Left renal cortex interstitium (tissue), 4 donors: ENCODE data around the gene ENPP7. TPM values are rescaled to one million over a fixed set of nuclear protein-coding genes. Genes with fewer than 3 reads are reported as not detected.
A peak's percentile ranks its signal among the peaks of the same experiment; 100 is the strongest.

ENCODE experiments used
- DNase-seq, 4 donors: peaks; one replicate each; pipeline ENCODE4 v3.0.0-alpha.2; 2013; ENCODE audit warnings: low read depth in 4 of 4, low spot score in 2 of 4, missing footprints in 1 of 4
- polyA plus RNA-seq, 4 donors: library from polyadenylated mRNA; unstranded; fragments of 120-200 nt; gene quantifications; one replicate each; pipeline ENCODE4 v1.2.1, GENCODE V29; 2013; ENCODE audit not compliant: insufficient read length in 4 of 4

Gene ENPP7
- polyA plus RNA-seq, 4 donors = 2.6 to 6.5 (median 4.5) TPM

DNA sequence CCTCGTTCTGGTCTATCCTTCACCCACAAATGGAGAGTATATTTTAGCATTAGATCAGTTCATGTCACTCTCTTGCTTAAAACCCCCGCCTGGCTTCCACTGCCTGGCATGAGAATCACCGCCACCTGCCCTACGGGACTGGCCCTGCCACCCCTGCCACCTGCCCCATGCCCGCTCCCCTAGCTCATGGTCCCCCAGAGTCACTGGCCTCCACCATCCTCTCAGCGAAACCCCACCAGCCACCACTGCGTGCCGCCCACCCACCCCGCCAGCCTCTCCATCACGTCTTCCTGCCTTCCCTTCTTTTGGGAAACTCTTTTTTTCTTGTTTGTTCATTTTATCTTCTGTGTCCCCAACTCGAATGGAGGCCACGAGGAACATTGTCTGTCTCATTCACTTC, 982 bp upstream of the ENPP7 start:
- no peak for DNase-seq

DNA sequence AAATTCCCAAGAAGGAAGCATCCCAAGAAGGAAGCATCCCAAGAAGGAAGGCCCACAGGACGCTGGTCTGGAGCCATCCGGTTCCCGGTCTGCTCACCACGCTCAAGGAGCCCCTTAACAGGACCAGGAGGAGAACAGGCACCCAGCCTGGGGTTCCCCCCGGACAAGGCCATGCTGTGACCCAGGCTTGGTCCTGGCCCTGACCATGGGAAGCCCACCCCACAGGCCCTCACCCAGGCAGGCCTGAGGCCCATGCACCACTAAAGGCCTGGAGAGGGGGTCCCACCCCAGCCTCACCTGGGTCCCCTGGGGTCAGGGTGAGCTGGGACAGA, 340 bp upstream of the ENPP7 start:
- DNase-seq = no peak

DNA sequence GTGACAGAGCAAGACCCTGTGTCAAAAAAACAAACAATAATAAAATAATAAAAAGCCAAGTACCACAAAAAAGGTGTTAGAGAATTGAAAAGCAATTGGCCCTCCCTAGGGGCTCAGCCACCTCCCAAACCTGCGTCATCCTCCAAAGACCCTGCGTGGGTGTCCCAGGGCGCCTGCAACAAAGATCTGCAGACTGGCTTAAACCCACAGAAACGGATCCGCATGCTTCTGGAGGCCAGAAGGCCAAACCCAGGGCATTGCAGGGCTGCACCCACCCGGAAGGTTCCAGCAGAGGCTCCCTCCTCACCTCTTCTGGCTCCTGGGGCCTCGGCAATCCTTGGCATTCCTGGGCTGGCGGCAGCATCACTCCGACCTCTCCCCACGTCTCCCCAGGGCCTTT, 1.5 kb downstream of the ENPP7 start:
- DNase-seq = no peak

DNA sequence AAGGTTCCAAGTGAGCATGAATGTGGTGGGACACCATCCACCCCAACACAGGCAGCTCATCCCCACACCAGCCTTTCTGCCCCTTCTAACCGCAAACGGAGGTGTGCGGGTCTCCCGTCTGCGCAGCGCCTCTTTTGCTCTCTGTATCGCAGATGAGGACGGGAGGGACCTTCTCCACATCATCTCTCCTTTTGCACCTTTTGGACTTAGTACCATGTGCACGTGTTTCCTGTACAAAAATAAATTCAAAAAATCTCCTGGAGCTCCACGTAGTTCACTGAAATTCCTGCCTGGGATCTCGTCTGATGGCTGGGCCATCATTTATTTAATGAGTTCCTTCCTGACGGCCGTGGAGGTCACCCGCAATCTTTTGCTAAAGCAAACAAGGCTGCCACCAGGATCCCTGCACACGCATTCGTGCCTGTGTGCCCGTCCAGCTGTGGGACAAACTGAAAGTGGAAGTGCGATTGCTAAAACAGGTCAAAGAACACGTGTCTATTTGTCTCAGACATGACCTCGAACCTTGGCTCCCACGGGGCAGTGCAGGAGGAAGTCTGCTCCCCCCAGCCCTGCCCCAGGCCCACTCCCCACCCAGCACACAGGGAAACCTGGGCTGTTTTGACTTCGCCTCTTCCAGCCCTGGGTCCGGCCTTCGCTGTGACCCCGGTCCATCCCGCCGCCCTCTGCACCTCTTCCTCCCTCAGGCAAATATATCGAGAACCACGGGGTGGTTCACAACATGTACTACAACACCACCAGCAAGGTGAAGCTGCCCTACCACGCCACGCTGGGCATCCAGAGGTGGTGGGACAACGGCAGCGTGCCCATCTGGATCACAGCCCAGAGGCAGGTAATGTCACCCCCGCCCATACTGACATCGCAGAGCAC, 2.3 kb downstream of the ENPP7 start:
- no peak for DNase-seq

DNA sequence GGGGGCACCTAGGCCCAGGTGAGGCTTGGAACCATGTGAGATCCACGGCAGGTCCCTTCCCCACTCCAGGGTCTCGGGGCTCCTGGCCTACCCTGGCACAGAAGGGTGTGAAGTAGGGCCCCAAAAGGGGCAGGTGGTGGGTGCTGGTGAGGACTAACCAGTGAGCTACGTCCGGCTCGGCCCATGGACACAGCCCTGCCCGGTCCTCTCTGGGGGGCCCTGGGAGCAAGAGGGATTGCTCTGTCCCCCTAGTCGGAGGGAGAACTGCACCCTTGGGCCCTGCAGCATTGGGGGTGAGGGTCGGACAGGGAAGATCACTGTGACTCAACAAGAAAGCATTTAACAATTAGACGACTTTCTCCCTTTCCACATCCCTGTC, 2.9 kb downstream of the ENPP7 start:
- no peak for DNase-seq

DNA sequence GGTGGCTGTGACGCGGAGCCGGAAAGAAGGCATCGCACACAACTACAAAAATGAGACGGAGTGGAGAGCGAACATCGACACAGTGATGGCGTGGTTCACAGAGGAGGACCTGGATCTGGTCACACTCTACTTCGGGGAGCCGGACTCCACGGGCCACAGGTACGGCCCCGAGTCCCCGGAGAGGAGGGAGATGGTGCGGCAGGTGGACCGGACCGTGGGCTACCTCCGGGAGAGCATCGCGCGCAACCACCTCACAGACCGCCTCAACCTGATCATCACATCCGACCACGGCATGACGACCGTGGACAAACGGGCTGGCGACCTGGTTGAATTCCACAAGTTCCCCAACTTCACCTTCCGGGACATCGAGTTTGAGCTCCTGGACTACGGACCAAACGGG, 4.4 kb downstream of the ENPP7 start:
- DNase-seq = no peak

DNA sequence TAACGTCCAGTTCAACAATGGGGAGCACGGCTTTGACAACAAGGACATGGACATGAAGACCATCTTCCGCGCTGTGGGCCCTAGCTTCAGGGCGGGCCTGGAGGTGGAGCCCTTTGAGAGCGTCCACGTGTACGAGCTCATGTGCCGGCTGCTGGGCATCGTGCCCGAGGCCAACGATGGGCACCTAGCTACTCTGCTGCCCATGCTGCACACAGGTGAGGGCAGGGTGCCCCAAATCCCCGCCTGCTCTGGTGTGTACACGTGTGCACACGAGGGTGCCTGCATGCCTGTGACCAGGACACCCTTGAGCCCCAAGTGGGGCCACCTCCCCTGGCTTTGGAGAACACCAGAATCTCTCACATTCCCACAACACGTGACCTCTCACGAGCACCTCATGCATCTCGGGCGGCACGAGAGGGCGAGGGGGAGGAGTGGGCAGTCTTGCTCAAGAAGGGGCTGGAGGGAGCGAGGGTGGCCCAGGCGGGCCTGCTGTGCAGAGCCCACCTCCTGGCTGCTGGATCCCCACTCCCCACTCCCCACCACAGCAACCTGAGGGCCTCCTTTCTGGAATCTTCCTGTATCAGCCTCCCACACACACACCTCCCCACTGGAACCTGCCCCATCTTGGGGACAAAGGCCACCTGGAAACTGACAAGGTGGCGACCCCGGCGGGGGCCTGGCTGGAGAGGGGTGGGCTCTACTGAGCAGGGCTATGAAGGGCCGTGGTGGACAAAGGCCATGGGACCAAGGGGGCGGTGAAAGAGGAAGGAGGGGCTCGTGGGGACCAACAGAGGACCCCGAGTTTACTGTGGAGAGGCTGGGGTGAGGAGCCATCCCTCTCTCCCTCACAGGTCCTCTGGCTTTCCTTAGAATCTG, 6.5 kb downstream of the ENPP7 start:
- no peak for DNase-seq

DNA sequence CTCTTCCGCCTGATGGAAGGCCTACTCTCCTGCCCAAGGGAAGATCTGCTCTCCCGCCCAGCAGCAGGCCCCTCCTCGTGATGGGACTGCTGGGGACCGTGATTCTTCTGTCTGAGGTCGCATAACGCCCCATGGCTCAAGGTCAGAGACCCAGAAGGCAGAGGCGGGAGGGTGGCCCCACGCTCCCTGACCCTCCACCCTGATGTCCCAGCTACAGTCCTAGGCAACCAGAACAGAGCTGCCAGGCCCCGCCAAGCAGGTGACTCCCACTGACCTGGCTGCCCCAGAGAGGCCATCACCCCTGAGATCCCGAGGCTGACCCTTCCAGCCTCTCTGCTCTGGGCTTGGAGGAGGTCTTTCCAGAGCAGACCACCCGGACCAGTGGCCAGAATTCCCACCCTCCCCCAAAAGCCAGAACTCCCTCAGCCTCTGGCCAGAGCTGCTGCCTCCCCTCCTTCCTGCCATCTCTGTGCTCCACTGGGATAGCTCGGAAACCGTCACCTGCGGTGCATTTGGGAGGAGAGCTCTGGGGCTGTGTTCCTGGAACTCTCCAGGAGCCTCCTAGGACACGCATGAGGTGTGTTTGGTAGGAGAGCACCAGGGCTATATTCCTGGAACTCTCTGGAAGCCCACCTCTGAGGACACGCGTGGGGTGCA, 7.3 kb downstream of the ENPP7 start:
- no peak for DNase-seq

DNA sequence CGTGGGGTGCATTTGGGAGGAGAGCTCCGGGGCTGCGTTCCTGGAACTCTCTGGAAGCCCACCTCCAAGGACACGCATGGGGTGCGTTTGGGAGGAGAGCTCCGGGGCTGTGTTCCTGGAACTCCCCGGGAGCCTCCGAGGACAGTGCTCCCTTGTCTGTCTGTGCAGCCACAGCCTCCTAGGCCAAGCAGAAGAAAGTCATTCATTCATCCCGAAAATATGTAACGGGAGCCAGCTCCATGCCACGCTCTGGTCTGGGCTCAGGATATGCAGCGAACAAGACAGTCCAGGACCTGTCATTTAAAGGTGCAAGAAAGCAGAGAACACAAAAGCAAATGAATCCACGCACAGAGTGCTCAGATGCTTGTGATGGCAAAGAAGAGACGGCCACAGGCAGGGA, 7.9 kb downstream of the ENPP7 start:
- DNase-seq = no peak

DNA sequence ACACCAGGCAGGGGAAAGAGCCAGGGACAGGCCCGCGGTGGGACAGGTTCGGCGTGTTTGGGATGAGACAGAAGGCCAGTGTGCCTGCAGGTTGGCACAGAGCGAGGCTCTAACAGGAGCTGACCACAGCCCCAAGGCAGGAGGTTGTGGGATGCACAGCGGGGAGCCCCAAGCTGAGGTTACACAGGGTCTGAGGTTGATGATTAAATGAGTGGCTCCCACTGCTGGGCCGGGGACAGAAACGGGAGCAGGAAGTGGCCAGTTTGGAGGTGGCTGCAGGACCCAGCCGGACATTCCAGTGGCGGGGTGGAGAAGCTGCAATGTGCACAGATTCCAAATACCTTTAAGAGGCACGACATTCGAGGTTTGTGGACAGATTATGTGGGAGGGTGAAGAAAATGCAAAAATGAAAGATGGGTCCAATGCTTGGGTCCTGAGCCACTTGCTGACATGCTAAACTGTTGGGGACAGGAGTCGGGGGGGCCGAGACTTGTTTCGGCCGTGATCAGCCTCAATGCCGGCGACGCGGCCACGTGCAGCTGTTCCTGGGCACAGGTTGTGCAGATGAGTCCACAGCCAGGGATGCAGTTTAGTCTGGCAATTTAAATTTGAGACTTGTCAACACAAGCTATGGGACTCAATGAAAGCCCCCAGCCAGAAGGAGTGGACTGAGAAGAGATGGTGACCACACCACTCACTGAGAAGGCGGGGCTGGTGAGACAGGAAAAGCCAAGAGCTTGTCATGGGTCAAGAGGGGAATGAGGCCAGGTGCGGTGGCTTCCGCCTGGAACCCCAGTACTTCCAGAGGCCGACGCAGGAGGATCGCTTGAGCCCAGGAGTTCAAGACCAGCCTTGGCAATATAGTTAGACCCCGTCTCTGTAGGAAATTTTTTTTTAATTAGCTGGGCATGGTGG, 8.7 kb downstream of the ENPP7 start:
- no peak for DNase-seq

DNA sequence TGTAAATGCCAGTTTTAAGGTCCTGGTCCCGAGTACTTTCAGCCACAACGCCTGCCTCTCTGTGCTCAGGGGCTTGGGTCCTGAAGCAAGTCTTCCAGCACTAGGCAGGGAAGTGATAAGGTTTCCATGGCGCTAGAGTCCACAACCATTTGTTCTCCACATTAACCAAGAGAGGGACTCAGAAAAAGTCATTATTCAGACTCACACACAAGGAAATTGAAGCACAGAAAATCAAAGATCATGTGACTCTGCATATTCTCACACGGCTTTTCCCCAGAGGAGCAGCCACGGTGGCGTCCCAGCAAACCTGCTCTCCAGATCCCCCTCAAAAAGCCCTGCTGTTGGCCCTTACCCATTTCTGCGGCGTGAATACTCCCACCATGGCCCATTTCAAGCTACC, 9.7 kb downstream of the ENPP7 start:
- DNase-seq = no peak

DNA sequence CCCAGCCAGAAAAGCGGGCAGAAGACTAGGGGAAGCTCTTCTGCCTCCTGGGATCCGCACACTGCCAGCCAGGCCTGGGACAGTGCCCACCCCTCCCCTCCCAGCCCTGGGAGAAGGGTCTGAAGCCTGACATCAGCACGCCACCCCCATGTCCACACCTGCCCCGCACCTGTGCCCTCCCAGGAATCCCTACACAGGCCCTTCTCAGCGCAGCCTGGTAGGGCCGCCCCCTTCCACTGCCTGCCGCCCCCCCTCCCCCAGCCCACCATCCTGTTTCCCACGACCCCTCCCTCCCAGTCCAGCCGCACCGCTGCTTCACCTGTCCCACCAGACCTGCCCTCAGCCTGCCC, 10.6 kb downstream of the ENPP7 start:
- no peak for DNase-seq

DNA sequence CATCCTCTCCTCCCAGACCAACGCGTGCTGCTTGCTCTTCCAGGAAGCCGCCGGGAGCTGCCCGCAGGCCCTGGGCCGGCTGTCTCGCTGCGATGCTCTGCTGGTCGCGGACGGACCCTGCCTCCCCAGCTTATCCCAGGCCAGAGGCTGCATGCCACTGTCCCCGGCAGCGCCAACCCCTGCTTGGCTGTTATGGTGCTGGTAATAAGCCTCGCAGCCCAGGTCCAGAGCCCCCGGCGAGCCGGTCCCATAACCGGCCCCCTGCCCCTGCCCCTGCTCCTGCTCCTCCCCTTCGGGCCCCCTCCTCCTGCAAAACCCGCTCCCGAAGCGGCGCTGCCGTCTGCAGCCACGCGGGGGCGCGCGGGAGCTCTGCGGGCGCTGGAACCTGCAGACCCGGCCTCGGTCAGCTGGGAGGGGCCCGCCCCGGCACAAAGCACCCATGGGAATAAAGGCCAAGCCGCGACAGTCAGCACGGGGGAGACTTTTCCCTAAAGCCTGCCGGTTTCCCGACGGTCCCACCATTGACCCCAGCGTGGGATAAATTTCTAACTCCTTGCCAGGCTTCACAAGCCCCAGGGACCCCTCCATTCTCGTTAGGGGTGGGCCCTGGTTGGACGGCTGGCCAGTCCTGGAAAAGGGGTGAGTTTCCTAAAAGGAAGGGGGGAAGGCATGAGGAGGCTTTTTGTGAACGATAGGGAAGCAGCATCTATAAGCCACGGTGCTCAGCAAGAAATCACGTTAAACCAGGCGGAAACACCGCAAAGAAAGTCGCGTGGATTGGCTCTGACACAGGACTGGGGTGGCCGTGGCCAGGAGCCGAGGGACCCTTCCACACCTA, 11.2 kb downstream of the ENPP7 start:
- peak in 3 of 4 donors; percentile 52 to 72 (median 65) for DNase-seq

DNA sequence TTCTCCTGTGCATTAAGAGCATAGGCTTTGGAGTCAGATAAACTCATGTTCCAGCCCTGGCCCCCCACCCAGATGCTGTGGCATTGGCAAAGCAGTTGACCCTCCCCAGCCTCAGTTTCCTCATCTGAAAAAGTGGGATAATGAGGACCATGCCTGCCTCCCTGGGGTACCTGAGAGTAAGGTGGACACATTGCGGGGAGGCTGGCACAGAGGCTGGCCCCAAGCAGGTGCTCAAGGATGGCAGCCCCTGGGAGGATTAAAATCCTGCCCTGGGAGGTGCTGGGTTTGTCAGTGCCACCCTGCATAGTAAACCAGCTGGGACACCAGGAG, 11.8 kb downstream of the ENPP7 start:
- DNase-seq = no peak

DNA sequence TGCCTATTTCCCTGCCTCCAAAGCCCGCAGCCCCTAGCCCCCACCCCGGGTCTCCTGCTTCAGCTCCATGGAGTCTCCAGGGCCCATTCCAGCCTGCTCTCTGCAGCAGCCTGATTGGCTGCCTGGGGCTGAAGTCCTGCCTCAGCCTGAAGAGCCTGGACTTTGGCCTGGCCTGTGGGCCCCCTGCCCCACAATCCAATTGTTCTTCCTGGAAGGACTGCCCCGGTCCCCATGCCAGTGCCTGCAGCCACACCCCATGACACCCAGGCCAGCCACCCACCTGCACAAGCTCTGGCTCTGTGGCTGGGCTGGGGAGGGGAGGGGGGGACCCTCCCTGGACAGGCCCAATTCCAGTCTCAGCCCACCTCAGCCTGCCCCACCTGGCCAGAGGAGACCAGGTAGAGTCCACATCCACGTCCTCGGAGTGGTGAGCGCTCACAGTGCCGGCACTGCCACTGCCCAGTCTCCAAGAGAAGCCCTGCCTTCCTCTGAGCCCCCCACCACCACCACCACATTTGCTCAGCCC, 12.3 kb downstream of the ENPP7 start:
- DNase-seq = no peak

DNA sequence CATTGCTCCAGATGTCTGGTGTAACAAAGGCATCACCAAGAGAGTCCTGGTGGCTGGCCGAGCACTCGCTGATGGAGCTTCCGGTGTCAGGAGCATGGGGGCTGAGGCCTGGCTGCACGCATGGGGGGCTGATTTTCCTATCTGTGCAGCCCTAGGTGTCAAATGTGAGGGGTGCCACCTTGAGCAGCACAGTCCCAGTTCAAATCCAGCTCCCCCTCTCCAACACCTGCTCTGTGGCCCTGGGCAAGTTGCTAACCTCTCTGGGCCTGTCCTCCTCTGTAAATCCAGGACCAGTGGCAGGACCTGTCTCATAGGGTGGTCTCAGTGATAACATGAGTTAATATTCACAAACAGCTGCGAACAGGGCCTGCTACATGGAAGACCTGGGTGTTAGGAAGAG, 12.9 kb downstream of the ENPP7 start:
- DNase-seq = no peak

DNA sequence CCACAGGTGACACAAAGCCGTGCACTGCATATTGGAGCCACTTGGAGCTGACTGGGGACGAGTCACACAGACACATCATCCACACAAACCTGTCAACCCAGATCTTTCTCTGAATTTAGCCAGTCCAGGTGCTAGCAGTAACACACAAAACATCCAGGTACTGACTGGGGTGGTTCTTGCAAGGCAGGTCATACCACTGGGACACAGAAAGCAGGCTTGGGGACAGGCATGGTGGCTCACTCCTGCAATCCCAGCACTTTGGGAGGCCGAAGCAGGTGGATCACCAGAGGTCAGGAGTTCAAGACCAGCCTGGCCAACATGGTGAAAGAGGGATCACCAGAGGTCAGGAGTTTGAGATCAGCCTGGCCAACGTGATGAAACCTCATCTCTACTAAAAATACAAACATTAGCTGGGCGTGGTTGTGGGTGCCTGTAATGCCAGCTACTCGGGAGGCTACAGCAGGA, 14.9 kb downstream of the ENPP7 start:
- no peak for DNase-seq

DNA sequence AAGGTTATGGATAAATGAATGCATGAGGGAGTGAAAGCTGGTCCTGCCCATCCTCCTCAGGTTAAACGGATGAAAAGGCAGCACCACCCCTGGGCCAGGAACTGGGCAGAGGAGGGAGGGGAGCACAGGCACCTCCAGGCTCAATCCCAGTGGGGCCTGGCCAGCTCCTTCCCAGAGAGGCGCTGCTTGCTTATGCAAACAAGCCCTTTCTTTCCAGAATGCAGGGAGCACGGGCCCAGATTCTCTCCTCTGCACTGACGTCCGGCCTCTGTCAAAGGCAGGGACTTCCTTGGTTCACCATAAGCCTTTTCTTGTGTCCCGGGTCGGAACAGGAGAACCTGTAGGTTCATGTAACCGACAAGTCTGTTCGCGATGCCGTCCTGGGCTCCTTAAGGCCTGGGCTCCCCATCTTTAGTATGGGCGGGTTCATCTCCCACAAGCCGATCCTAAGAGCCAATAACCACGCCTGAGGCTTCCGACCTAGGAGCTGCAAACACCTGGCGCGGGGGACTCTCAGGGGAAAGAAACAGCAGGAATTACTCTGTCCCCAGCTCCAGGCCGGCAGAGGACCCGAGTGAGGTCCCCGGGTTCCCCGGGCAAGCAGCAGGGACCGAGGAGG, 16.3 kb downstream of the ENPP7 start:
- no peak for DNase-seq
